ENCODE data around the gene EPS8L3. TPM values are rescaled to one million over a fixed set of nuclear protein-coding genes. Genes with fewer than 3 reads are reported as not detected.

The EPS8L3 gene
- total and polyA plus RNA-seq, 2 of the 8 experiments (the other 6 are each of a cell fraction or from before 2014, with no cell fraction given): not detected

DNA sequence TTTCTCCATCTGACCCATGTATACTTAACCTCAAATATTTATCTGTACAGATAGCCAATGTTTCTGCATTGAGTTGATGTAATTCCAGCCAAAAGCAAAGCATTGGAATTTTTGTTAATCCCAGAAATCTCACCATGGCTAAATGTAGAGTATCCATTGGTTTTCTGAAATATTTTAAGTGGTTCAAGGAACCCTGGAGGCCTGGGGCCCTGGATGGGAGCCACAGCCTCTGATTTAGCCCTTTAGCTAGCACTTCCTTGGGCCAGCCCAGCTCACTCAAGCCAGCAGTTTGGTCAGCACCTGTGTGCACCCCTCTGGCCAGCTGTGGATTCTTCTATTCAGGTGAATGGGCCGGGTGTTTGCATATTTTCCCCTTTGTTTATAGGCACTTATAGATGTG, 18.8 kb upstream of the EPS8L3 start:
- FAIRE-seq: no peak
- H3K4me1 ChIP-seq (replicated peaks in 1 of 4; ENCODE audit: control insufficient read depth in 3 of 4, insufficient read depth in 4 of 4, low read length in 3 of 4): peaks cover 0 to 4% (median 1%) of the 10 kb centered on the region in 4 experiments; a peak in 4 of 7 replicates
- DNase-seq (ENCODE audit: low read depth in 1 of 2, low spot score in 2 of 2): no peak
- no peaks in the 10 kb centered on the region for H3K27me3 ChIP-seq (replicated peaks in 1 of 4; ENCODE audit: control insufficient read depth in 3 of 4, extremely low read depth in 1 of 4, insufficient read depth in 3 of 4, low read length in 3 of 4)
- no peak overlapping the region for H2BK120ac ChIP-seq (replicated peaks; ENCODE audit: low read depth, low read length)
- no peaks in the 10 kb centered on the region; the same call in 1 of the 2 replicates for H3K23me2 ChIP-seq (ENCODE audit: low read depth, low read length)
- H3K79me1 ChIP-seq (ENCODE audit: low read depth, low read length): no peaks in the 10 kb centered on the region
- no peak overlapping the region for H3K4me3 ChIP-seq (ENCODE audit: extremely low read depth in 1 of 4, insufficient read depth in 2 of 4, low read depth in 3 of 4, low read length in 4 of 4)
- no peak overlapping the region for H2BK20ac ChIP-seq (ENCODE audit: low read length)
- no peak overlapping the region for H3K23ac ChIP-seq (ENCODE audit: insufficient read length)
- H3K14ac ChIP-seq (ENCODE audit: insufficient read length): no peak overlapping the region
- WGBS, 2 experiments (ENCODE audit: extremely low coverage in 1 of 2, insufficient coverage in 1 of 2, insufficient read length in 1 of 2, insufficient replicate concordance in 2 of 2, low coverage in 1 of 2, low lambda C conversion rate in 2 of 2, missing lambda C conversion rate in 1 of 2): 33% methylated on average over 1 of the region's 1 CpG; no CpG with 5 or more reads in 1 of the 2 experiments
- no peak overlapping the region for H3K27ac ChIP-seq (ENCODE audit: low read depth, low read length)
- no peak overlapping the region for H4K91ac ChIP-seq (replicated peaks; ENCODE audit: insufficient read length, low read length)
- no peak overlapping the region for H2AK5ac ChIP-seq (ENCODE audit: low read depth, low read length)
- no peaks in the 10 kb centered on the region for H3K79me2 ChIP-seq (ENCODE audit: control insufficient read depth in 1 of 2, insufficient read depth in 2 of 2, low read length in 2 of 2)
- POLR2A ChIA-PET (ENCODE audit: partially characterized antibody): interaction anchor here (1.6 to 1.9 kb wide), 2 partner anchors 129 to 203 kb away, joined by 3 to 5 read pairs; partner anchors contain the start of gene AHCYL1
- H3K56ac ChIP-seq (replicated peaks; ENCODE audit: insufficient read length, low read depth, low read length): no peak overlapping the region
- H3K9ac ChIP-seq (replicated peaks in 1 of 4; ENCODE audit: extremely low read depth in 1 of 4, low read depth in 3 of 4, low read length in 3 of 4): no peak overlapping the region
- H2BK15ac ChIP-seq (ENCODE audit: low read length): no peak overlapping the region
- no peaks in the 10 kb centered on the region for H3K36me3 ChIP-seq (ENCODE audit: control insufficient read depth in 2 of 4, insufficient read depth in 4 of 4, low read length in 3 of 4)
- TF ChIP-seq CBX8 (IDR thresholded peaks at IDR 0.05; ENCODE audit: borderline replicate concordance, low read depth, low read length) (no peak), EP300 (IDR thresholded peaks at IDR 0.05; ENCODE audit: borderline replicate concordance in 1 of 2, low read depth in 2 of 2, low read length in 2 of 2) (peak in 1 of 2 experiments; percentile 74; a peak in 1 of 3 replicates), CTBP2 (IDR thresholded peaks at IDR 0.05; ENCODE audit: borderline replicate concordance, insufficient read depth, insufficient read length, low read length) (no peak), TCF12 (IDR thresholded peaks at IDR 0.05; ENCODE audit: low read depth, low read length) (peak; percentile 79; the same call in 1 of the 2 replicates)
- H4K8ac ChIP-seq (ENCODE audit: extremely low read depth, insufficient read depth, low read length): no peak overlapping the region
- H2BK5ac ChIP-seq (ENCODE audit: low read depth, low read length): no peak overlapping the region
- H3K18ac ChIP-seq (ENCODE audit: extremely low read depth, low read length): no peak overlapping the region
- no peaks in the 10 kb centered on the region for H4K20me1 ChIP-seq (replicated peaks in 1 of 2; ENCODE audit: control insufficient read depth in 1 of 2, insufficient read depth in 2 of 2, low read length in 2 of 2)
- H2AFZ ChIP-seq (ENCODE audit: low read length): no peak overlapping the region
- no peak overlapping the region for H3K4me2 ChIP-seq (ENCODE audit: insufficient read depth in 1 of 2, low read depth in 2 of 2, low read length in 2 of 2)
- H3K4ac ChIP-seq (replicated peaks; ENCODE audit: insufficient read length, low read depth, low read length): no peak overlapping the region
- H3K9me3 ChIP-seq (ENCODE audit: insufficient read depth in 2 of 2, low read depth in 1 of 2, low read length in 1 of 2): peaks cover 7 to 8% of the 10 kb centered on the region in 2 experiments; a peak in 3 of 4 replicates
- CTCF ChIA-PET (ENCODE audit: partially characterized antibody): interaction anchor here (0.8 to 27.2 kb wide), 10 partner anchors 6 to 198 kb away, joined by 3 to 700 read pairs (median 6); partner anchors contain the start of gene AHCYL1
- no peak overlapping the region for H2BK12ac ChIP-seq (ENCODE audit: low read depth, low read length)
- H4K5ac ChIP-seq (ENCODE audit: insufficient read length, low read depth, low read length): no peak overlapping the region

All from H1 (cell line).